Measurements from ENCODE around the gene LRP11.
"Not testable (repeated sequence)": the region's sequence is repeated elsewhere in the genome, so short reads cannot be mapped to it uniquely, and the experiment has no call there.

LRP11 gene

GRCh38 chr6:149846321-149846720 is 17.8 kb downstream of the LRP11 start:
- no peak for DNase-seq

- DNase-seq = no peak
Observed at GRCh38 chr6:149845549-149845948, 18.6 kb downstream of the LRP11 start.

- no peak for DNase-seq
Observed at GRCh38 chr6:149844480-149844879, 19.7 kb downstream of the LRP11 start.

- DNase-seq = not testable (repeated sequence)
Observed at GRCh38 chr6:149844036-149844435, 20.1 kb downstream of the LRP11 start.

GRCh38 chr6:149843051-149843633 is 21.0 kb downstream of the LRP11 start:
- no peak for DNase-seq

GRCh38 chr6:149842331-149842730 is 21.8 kb downstream of the LRP11 start:
- DNase-seq = no peak

GRCh38 chr6:149840345-149841075 is 23.6 kb downstream of the LRP11 start:
- peak; percentile 36 to 58 for DNase-seq

- DNase-seq = peak; percentile 52 to 62
Observed at GRCh38 chr6:149834513-149835481, 29.4 kb downstream of the LRP11 start.

GRCh38 chr6:149833651-149834050 is 30.5 kb downstream of the LRP11 start:
- DNase-seq = no peak

- no peak for DNase-seq
Observed at GRCh38 chr6:149831308-149831820, 32.8 kb downstream of the LRP11 start.

GRCh38 chr6:149830731-149831307 is 33.3 kb downstream of the LRP11 start:
- no peak for DNase-seq

GRCh38 chr6:149825292-149825691 is 38.9 kb downstream of the LRP11 start:
- no peak for DNase-seq

- DNase-seq = no peak
Observed at GRCh38 chr6:149823013-149823412, 41.1 kb downstream of the LRP11 start.

GRCh38 chr6:149821492-149821891 is 42.7 kb downstream of the LRP11 start:
- DNase-seq = no peak

- no peak for DNase-seq
Observed at GRCh38 chr6:149820506-149820905, 43.7 kb downstream of the LRP11 start.

GRCh38 chr6:149815788-149816187 is 48.4 kb downstream of the LRP11 start:
- DNase-seq = no peak

- no peak for DNase-seq
Observed at GRCh38 chr6:149813351-149813750, 50.8 kb downstream of the LRP11 start.

GRCh38 chr6:149809798-149810197 is 54.4 kb downstream of the LRP11 start:
- DNase-seq = no peak

GRCh38 chr6:149806127-149806526 is 58.0 kb downstream of the LRP11 start:
- peak in 1 of 2 experiments; percentile 17 for DNase-seq

GRCh38 chr6:149783551-149783950 is 80.6 kb downstream of the LRP11 start:
- DNase-seq = no peak

- no peak for DNase-seq
Observed at GRCh38 chr6:149782337-149782736, 81.8 kb downstream of the LRP11 start.

GRCh38 chr6:149781715-149782114 is 82.4 kb downstream of the LRP11 start:
- DNase-seq = no peak

GRCh38 chr6:149779644-149779963 is 84.6 kb downstream of the LRP11 start:
- no peak for DNase-seq
